Measurements from ENCODE around the gene UBXN1.

The UBXN1 gene

DNA sequence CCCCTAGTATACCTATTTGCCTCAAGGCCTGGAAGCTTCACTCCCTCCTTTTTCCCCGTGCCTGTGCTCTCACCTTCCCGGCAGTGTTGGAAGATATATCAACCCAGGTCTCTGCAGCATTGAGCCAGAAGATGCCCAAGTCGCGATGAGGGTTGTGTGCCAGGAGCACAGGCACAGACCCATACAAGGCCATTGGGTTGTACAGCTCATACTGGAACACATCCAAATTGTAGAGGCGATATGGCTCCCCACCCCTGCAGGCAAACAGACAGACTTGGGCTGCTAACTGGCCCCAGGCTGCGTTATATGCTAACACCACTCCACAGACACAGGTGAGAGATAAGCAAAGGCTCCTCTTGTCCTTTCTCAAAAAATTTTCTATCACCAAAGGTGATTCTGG lies 46.4 kb downstream of the UBXN1 start:
- TF ChIP-seq, protein P1, sequence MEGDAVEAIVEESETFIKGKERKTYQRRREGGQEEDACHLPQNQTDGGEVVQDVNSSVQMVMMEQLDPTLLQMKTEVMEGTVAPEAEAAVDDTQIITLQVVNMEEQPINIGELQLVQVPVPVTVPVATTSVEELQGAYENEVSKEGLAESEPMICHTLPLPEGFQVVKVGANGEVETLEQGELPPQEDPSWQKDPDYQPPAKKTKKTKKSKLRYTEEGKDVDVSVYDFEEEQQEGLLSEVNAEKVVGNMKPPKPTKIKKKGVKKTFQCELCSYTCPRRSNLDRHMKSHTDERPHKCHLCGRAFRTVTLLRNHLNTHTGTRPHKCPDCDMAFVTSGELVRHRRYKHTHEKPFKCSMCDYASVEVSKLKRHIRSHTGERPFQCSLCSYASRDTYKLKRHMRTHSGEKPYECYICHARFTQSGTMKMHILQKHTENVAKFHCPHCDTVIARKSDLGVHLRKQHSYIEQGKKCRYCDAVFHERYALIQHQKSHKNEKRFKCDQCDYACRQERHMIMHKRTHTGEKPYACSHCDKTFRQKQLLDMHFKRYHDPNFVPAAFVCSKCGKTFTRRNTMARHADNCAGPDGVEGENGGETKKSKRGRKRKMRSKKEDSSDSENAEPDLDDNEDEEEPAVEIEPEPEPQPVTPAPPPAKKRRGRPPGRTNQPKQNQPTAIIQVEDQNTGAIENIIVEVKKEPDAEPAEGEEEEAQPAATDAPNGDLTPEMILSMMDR (IDR thresholded peaks at IDR 0.05; ENCODE audit: poor library complexity, severe bottlenecking) = no peak
- DNase-seq (ENCODE audit: low spot score) = no peak
- Histone ChIP-seq H3K36me3 (ENCODE audit: low read depth) (peaks cover 100% of the 10 kb centered on the region), H3K4me3 (ENCODE audit: severe bottlenecking) (no peak overlapping the region), H3K4me1 (ENCODE audit: insufficient read depth, poor library complexity, severe bottlenecking) (no peaks in the 10 kb centered on the region), H3K27me3 (ENCODE audit: insufficient read depth, poor library complexity, severe bottlenecking) (no peaks in the 10 kb centered on the region), H3K9me3 (ENCODE audit: severe bottlenecking) (no peaks in the 10 kb centered on the region), H3K27ac (ENCODE audit: poor library complexity, severe bottlenecking) (no peak overlapping the region)
- no peak for ATAC-seq (ENCODE audit: low read depth)

DNA sequence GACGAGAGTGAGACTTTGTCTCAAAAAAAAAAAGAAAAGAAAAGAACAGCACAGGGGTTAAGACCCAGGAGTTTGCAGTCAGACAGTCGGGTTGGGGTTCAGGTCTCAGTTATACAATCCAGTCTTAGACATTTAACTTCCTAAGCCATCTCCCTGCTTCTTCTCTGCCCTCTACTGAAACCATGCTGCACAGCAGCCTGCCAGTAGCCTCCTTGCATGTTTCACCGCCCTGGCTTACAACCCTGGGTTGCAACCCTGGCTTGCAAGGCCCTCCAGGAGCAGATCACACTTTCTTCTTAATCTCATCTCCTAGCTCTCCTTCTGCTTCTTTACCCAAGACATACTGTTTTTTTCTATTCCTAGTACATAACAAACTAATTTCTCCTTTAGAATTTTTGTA lies 51.2 kb downstream of the UBXN1 start:
- Histone ChIP-seq H3K4me1 (ENCODE audit: insufficient read depth, poor library complexity, severe bottlenecking) (no peaks in the 10 kb centered on the region), H3K4me3 (ENCODE audit: severe bottlenecking) (no peak overlapping the region), H3K27me3 (ENCODE audit: insufficient read depth, poor library complexity, severe bottlenecking) (no peaks in the 10 kb centered on the region), H3K36me3 (ENCODE audit: low read depth) (peaks cover 72% of the 10 kb centered on the region), H3K27ac (ENCODE audit: poor library complexity, severe bottlenecking) (no peak overlapping the region), H3K9me3 (ENCODE audit: severe bottlenecking) (no peaks in the 10 kb centered on the region)
- TF ChIP-seq, protein P1 (IDR thresholded peaks at IDR 0.05; ENCODE audit: poor library complexity, severe bottlenecking) = peak; percentile 16
- DNase-seq (ENCODE audit: low spot score) = no peak
- ATAC-seq (ENCODE audit: low read depth) = peak; percentile 48; the same call in 2 of the 3 replicates

All from RWPE2 (cell line).